Keratinocyte (primary cell): ENCODE measurements around the gene GON7. TPM values are rescaled to one million over a fixed set of nuclear protein-coding genes. Genes with fewer than 3 reads are reported as not detected.

Experiments used
- DNase-seq: peaks from one replicate; pipeline ENCODE4 v3.0.0-alpha.2; 2011; ENCODE audit warnings: low read depth, missing footprints, low spot score
- FAIRE-seq: peaks from 2 replicates; lab custom pipeline; 2011; peaks lifted over from hg19 to GRCh38; lab: Jason Lieb, UNC
- H2AFZ ChIP-seq: 2 replicates; pipeline ENCODE4 v1.6.0; 2012; ENCODE audit warnings: low read length, control low read depth, inconsistent platforms; ENCODE audit not compliant: control insufficient read depth
- H3K27ac ChIP-seq: 2 replicates; pipeline ENCODE4 v1.5.1; 2011; ENCODE audit warnings: low read length; ENCODE audit not compliant: control insufficient read depth, insufficient read depth
- H3K27me3 ChIP-seq: 3 replicates; pipeline ENCODE4 v1.6.0; 2011; ENCODE audit warnings: low read length; ENCODE audit not compliant: control insufficient read depth, insufficient read depth; ENCODE audit errors: extremely low read depth
- H3K36me3 ChIP-seq, 2 experiments: 2 replicates in 1 of 2; 3 replicates in 1 of 2; pipeline ENCODE4 v1.5.1; 2011; ENCODE audit warnings: low read length in 2 of 2, mild to moderate bottlenecking in 1 of 2; ENCODE audit not compliant: control insufficient read depth in 2 of 2, insufficient read depth in 2 of 2; ENCODE audit errors: extremely low read depth in 1 of 2
- H3K4me1 ChIP-seq: 3 replicates; pipeline ENCODE4 v1.5.1; 2011; ENCODE audit warnings: low read length; ENCODE audit not compliant: control insufficient read depth, insufficient read depth; ENCODE audit errors: extremely low read depth
- H3K4me2 ChIP-seq: 3 replicates; pipeline ENCODE4 v1.6.0; 2011; ENCODE audit warnings: low read depth, low read length; ENCODE audit not compliant: control insufficient read depth, insufficient read depth; ENCODE audit errors: extremely low read depth
- H3K4me3 ChIP-seq, 3 experiments: fragments of 200-600 bp in 1 of 3; sonication (generic) in 1 of 3; 2 replicates in 2 of 3; 3 replicates in 1 of 3; pipeline ENCODE4 v1.5.1; 2011 to 2016; ENCODE audit warnings: low read length in 3 of 3, mild to moderate bottlenecking in 3 of 3, control low read depth in 2 of 3, inconsistent platforms in 1 of 3, low read depth in 1 of 3, mixed read lengths in 1 of 3, mixed run types in 1 of 3, moderate library complexity in 1 of 3; ENCODE audit not compliant: control insufficient read depth in 2 of 3, insufficient read depth in 2 of 3; ENCODE audit errors: extremely low read depth in 1 of 3
- H3K79me2 ChIP-seq: 2 replicates; pipeline ENCODE4 v1.6.0; 2012; ENCODE audit warnings: low read length; ENCODE audit not compliant: control insufficient read depth, insufficient read depth
- H3K9ac ChIP-seq: 3 replicates; pipeline ENCODE4 v1.6.0; 2011; ENCODE audit warnings: low read length; ENCODE audit not compliant: control insufficient read depth, insufficient read depth; ENCODE audit errors: extremely low read depth
- H3K9me1 ChIP-seq: 3 replicates; pipeline ENCODE4 v1.6.0; 2011; ENCODE audit warnings: low read length; ENCODE audit not compliant: control insufficient read depth, insufficient read depth; ENCODE audit errors: extremely low read depth
- H3K9me3 ChIP-seq: 2 replicates; pipeline ENCODE4 v1.5.1; 2012; ENCODE audit warnings: low read depth, low read length; ENCODE audit not compliant: control insufficient read depth
- H4K20me1 ChIP-seq: 3 replicates; pipeline ENCODE4 v1.6.0; 2011; ENCODE audit warnings: low read length; ENCODE audit not compliant: control insufficient read depth, insufficient read depth; ENCODE audit errors: extremely low read depth
- CTCF ChIP-seq, 3 experiments: IDR thresholded peaks in 1 of 3; conservative IDR thresholded peaks in 1 of 3; optimal IDR thresholded peaks in 1 of 3; 2 replicates in 2 of 3; 3 replicates in 1 of 3; pipeline versions ENCODE3 to v1.5.1; 2011; ENCODE audit warnings: low read length in 3 of 3, mild to moderate bottlenecking in 3 of 3, moderate library complexity in 2 of 3, control low read depth in 1 of 3, inconsistent platforms in 1 of 3; ENCODE audit not compliant: insufficient read depth in 2 of 3; ENCODE audit errors: extremely low read depth in 1 of 3
- EZH2 ChIP-seq: IDR thresholded peaks from one replicate; pipeline ENCODE4 v1.6.1; 2012; ENCODE audit warnings: inconsistent platforms, mild to moderate bottlenecking, low read length, moderate library complexity
- dilution Hi-C: fragments of 300-500 bp; cut with MboI; formaldehyde crosslinking; loops from one replicate; pipeline ENCODE4 v1.7.0; 2020; ENCODE audit warnings: low sequenced_read_pairs; ENCODE audit not compliant: extremely low pct_ligation_motif_present
- polyA plus RNA-seq, 5 experiments: library from polyadenylated mRNA; depleted of rRNA in 3 of 5; stranded (reverse) in 3 of 5; stranded (forward) in 1 of 5; unstranded in 1 of 5; fragments of >200 nt; gene quantifications; 1 replicate in 1 of 5; 2 replicates in 3 of 5; 3 replicates in 1 of 5; pipeline versions ENCODE4 v1.2.1 to v1.2.3, GENCODE V29; 2011 to 2012; ENCODE audit warnings: missing spikeins in 2 of 5, low read depth in 1 of 5, low replicate concordance in 1 of 5

Gene GON7
- polyA plus RNA-seq, 1 donor (not counting 4 experiments of a cell fraction or from before 2014, with no cell fraction given), result 12.6 TPM

GRCh38 chr14:93231129-93231979 is 24.5 kb upstream of the GON7 start:
- TF ChIP-seq EZH2 (no peak), CTCF (optimal IDR thresholded peaks at IDR 0.05 in 1 of 3, IDR thresholded peaks at IDR 0.05 in 1 of 3, conservative IDR thresholded peaks at IDR 0.05 in 1 of 3; ENCODE audit: extremely low read depth in 1 of 3, insufficient read depth in 2 of 3, low read length in 3 of 3) (no peak)
- Histone ChIP-seq H3K36me3 (no peaks in the 10 kb centered on the region), H3K27me3 (no peaks in the 10 kb centered on the region), H3K9ac (peak overlapping the region; percentile 18), H3K27ac (no peak overlapping the region), H3K4me2 (peak overlapping the region; percentile 76), H3K9me1 (no peaks in the 10 kb centered on the region), H4K20me1 (no peaks in the 10 kb centered on the region), H3K4me3 (peak overlapping the region; percentile 32 to 61 (median 36)), H3K79me2 (no peaks in the 10 kb centered on the region), H2AFZ (no peak overlapping the region), H3K9me3 (no peaks in the 10 kb centered on the region), H3K4me1 (peaks cover 7% of the 10 kb centered on the region)
- dilution Hi-C loops, result no loop called here
- DNase-seq, result peak; percentile 5
- FAIRE-seq, result no peak

- no peaks in the 10 kb centered on the region for H3K9me3 ChIP-seq
Measured at GRCh38 chr14:93230539-93230938, 23.7 kb upstream of the GON7 start.

More at GRCh38 chr14:93230539-93230938, 23.7 kb upstream of the GON7 start:
- no peak overlapping the region for H3K4me2 ChIP-seq
- no peak overlapping the region for H3K4me3 ChIP-seq
- H4K20me1 ChIP-seq, result no peaks in the 10 kb centered on the region
- no peaks in the 10 kb centered on the region for H3K27me3 ChIP-seq
- FAIRE-seq, result no peak
- H3K4me1 ChIP-seq, result peaks cover 7% of the 10 kb centered on the region
- H3K79me2 ChIP-seq, result no peaks in the 10 kb centered on the region
- H2AFZ ChIP-seq, result no peak overlapping the region
- DNase-seq, result no peak
- TF ChIP-seq EZH2, result no peak
- no peak for TF ChIP-seq CTCF (optimal IDR thresholded peaks at IDR 0.05 in 1 of 3, IDR thresholded peaks at IDR 0.05 in 1 of 3, conservative IDR thresholded peaks at IDR 0.05 in 1 of 3; ENCODE audit: extremely low read depth in 1 of 3, insufficient read depth in 2 of 3, low read length in 3 of 3)
- H3K27ac ChIP-seq, result no peak overlapping the region
- H3K9me1 ChIP-seq, result no peaks in the 10 kb centered on the region
- H3K36me3 ChIP-seq, result no peaks in the 10 kb centered on the region
- no peak overlapping the region for H3K9ac ChIP-seq
- dilution Hi-C loops, result no loop called here
